SU-DHL-6 (cell line): ENCODE measurements around the gene LCE5A.
"Not testable (repeated sequence)": the region's sequence is repeated elsewhere in the genome, so short reads cannot be mapped to it uniquely, and the experiment has no call there.

ENCODE experiments used
- H2AFZ ChIP-seq: fragments of 200-600 bp; sonication (generic); 2 replicates; pipeline ENCODE4 v1.6.1; 2014; ENCODE audit warnings: low read depth, mild to moderate bottlenecking, moderate library complexity, mixed read lengths, antibody characterized with exemption, low read length; ENCODE audit not compliant: severe bottlenecking
- H3F3A ChIP-seq: fragments of 200-600 bp; shearing (Covaris generic); 2 replicates; pipeline ENCODE4 v1.6.0; 2016; ENCODE audit warnings: antibody characterized with exemption, mild to moderate bottlenecking; ENCODE audit not compliant: insufficient read depth
- H3K27ac ChIP-seq: fragments of 200-600 bp; sonication (generic); 2 replicates; pipeline ENCODE4 v1.5.1; 2016; ENCODE audit warnings: low read depth, mild to moderate bottlenecking, low read length, moderate library complexity, mixed read lengths
- H3K27me3 ChIP-seq: fragments of 200-600 bp; sonication (generic), shearing (Covaris generic); 2 replicates; pipeline ENCODE4 v1.6.0; 2014; ENCODE audit warnings: mild to moderate bottlenecking, low read length
- H3K36me3 ChIP-seq: fragments of 200-600 bp; sonication (generic); 2 replicates; pipeline ENCODE4 v1.6.1; 2014; ENCODE audit warnings: mild to moderate bottlenecking, low read length, mixed read lengths
- H3K4me2 ChIP-seq: fragments of 300-600, 200-600 bp; shearing (Covaris generic), sonication (generic); 2 replicates; pipeline ENCODE4 v1.6.0; 2014; ENCODE audit warnings: low read length, low read depth, mild to moderate bottlenecking; ENCODE audit not compliant: poor library complexity, severe bottlenecking
- H3K4me3 ChIP-seq: fragments of 200-600 bp; sonication (generic); 2 replicates; pipeline ENCODE4 v1.5.1; 2014; ENCODE audit warnings: antibody characterized with exemption, low read length, mild to moderate bottlenecking, mixed read lengths; ENCODE audit not compliant: insufficient read depth, poor library complexity, severe bottlenecking
- H3K79me2 ChIP-seq: fragments of 200-600 bp; sonication (generic); 2 replicates; pipeline ENCODE4 v1.6.1; 2014; ENCODE audit warnings: mild to moderate bottlenecking, low read length, moderate library complexity; ENCODE audit not compliant: insufficient read depth
- H3K9ac ChIP-seq: fragments of 200-600 bp; sonication (generic); 2 replicates; pipeline ENCODE4 v1.7.0; 2014; ENCODE audit warnings: mild to moderate bottlenecking, low read length
- H3K9me2 ChIP-seq: fragments of 200-600 bp; sonication (generic); replicated peaks from 2 replicates; pipeline ENCODE4 v1.6.1; 2014; ENCODE audit warnings: low read length; ENCODE audit not compliant: insufficient read depth
- H3K9me3 ChIP-seq: fragments of 200-600 bp; sonication (generic); 2 replicates; pipeline ENCODE4 v1.6.1; 2014; ENCODE audit warnings: low read length, mixed read lengths; ENCODE audit not compliant: insufficient read depth
- H4K20me1 ChIP-seq: fragments of 200-600 bp; sonication (generic); 2 replicates; pipeline ENCODE4 v1.6.1; 2014; ENCODE audit warnings: low read depth, mild to moderate bottlenecking, antibody characterized with exemption, low read length, moderate library complexity, mixed read lengths
- EZH2phosphoT487 ChIP-seq: fragments of 200-600 bp; sonication (generic), shearing (Covaris generic); conservative IDR thresholded peaks from 2 replicates; pipeline ENCODE4 v1.6.1; 2018; ENCODE audit warnings: mild to moderate bottlenecking, antibody characterized with exemption, low read length, moderate library complexity, mixed read lengths
- TF ChIP-seq, protein P1 (sequence below): fragments of 200-600 bp; sonication (generic); IDR thresholded peaks from one replicate; pipeline ENCODE4 v1.5.1; 2017; ENCODE audit warnings: antibody characterized with exemption, mild to moderate bottlenecking, low read length, moderate library complexity; ENCODE audit not compliant: insufficient read depth, poor library complexity, severe bottlenecking

LCE5A gene

DNA sequence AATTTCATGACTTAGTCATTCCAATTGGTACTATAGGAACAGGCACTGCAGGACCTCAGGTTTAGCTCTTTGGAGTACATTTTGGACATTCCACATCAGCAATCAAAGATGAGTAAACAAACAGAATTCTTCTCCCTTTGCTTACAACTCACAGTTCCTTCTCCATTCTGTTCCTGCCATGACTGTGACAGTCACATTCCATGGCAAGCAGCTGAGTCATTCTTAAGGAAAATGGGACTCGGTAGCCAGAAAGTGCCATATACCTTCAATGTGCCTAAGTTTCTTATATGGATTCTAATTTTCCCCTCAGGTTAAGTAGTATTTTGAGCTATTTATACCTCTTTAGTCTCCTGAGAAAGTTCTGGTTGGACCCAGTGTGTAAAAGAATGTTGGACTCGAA, 29.3 kb downstream of the LCE5A start:
- Histone ChIP-seq H2AFZ (no peak overlapping the region), H3K4me3 (no peak overlapping the region), H3K36me3 (no peaks in the 10 kb centered on the region), H3K9ac (no peak overlapping the region), H3K27ac (no peak overlapping the region), H3K79me2 (no peaks in the 10 kb centered on the region), H3F3A (no peaks in the 10 kb centered on the region), H3K9me2 (no peaks in the 10 kb centered on the region), H3K9me3 (no peaks in the 10 kb centered on the region), H3K4me2 (no peak overlapping the region), H3K27me3 (no peaks in the 10 kb centered on the region), H4K20me1 (no peaks in the 10 kb centered on the region)
- TF ChIP-seq EZH2phosphoT487: no peak
- TF ChIP-seq, protein P1, sequence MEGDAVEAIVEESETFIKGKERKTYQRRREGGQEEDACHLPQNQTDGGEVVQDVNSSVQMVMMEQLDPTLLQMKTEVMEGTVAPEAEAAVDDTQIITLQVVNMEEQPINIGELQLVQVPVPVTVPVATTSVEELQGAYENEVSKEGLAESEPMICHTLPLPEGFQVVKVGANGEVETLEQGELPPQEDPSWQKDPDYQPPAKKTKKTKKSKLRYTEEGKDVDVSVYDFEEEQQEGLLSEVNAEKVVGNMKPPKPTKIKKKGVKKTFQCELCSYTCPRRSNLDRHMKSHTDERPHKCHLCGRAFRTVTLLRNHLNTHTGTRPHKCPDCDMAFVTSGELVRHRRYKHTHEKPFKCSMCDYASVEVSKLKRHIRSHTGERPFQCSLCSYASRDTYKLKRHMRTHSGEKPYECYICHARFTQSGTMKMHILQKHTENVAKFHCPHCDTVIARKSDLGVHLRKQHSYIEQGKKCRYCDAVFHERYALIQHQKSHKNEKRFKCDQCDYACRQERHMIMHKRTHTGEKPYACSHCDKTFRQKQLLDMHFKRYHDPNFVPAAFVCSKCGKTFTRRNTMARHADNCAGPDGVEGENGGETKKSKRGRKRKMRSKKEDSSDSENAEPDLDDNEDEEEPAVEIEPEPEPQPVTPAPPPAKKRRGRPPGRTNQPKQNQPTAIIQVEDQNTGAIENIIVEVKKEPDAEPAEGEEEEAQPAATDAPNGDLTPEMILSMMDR: no peak

DNA sequence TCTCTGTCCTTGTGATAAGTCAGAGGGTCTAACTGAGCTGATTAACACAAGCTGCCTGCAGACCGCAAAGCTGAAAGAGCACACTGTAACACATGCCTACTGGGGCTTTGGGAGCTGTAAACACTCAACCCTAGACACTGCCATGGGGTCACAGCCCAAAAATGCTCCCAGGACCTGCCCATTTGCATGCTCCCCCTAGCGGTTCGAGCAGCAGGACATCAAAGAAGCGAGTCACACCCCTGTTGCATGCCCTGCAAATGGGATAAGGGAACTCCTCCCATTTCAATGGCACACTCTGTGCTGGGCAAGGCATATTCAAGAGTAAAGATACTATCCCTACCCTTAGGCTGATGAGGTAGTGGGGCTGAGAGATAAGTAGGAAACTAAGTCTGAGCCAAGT, 33.2 kb downstream of the LCE5A start:
- Histone ChIP-seq H3K9me3 (no peaks in the 10 kb centered on the region), H3K9ac (no peak overlapping the region), H3F3A (no peaks in the 10 kb centered on the region), H3K4me2 (no peak overlapping the region), H4K20me1 (no peaks in the 10 kb centered on the region), H3K79me2 (no peaks in the 10 kb centered on the region), H3K36me3 (no peaks in the 10 kb centered on the region), H3K4me3 (no peak overlapping the region), H3K27me3 (no peaks in the 10 kb centered on the region), H2AFZ (no peak overlapping the region), H3K27ac (no peak overlapping the region), H3K9me2 (no peaks in the 10 kb centered on the region)
- TF ChIP-seq EZH2phosphoT487: no peak
- TF ChIP-seq, protein P1: peak; percentile 26

DNA sequence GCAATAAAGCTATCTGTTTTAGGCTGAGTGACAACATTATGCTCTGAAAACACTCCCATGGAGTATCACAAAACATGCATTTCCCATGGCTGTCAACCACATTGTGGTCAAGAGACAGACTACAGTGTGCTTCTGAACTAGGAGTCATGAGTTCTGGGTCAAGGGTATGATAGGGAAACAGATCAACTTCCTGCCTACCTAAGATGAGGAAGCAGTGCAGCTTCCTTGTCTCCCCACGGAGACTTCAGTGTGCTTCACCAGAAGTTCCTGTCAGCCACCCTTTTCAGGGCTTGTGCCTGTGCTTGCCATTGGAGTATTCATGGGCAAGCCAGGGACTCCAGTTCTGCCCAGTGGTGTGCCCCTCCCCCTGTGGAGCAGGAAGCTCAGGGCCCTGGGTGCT, 36.1 kb downstream of the LCE5A start:
- no peaks in the 10 kb centered on the region for H3K36me3 ChIP-seq
- no peak overlapping the region for H3K4me2 ChIP-seq
- no peak overlapping the region for H3K9ac ChIP-seq
- H3K9me2 ChIP-seq: no peaks in the 10 kb centered on the region
- H3K4me3 ChIP-seq: no peak overlapping the region
- no peaks in the 10 kb centered on the region for H3K27me3 ChIP-seq
- H2AFZ ChIP-seq: no peak overlapping the region
- no peaks in the 10 kb centered on the region for H3F3A ChIP-seq
- no peaks in the 10 kb centered on the region for H3K9me3 ChIP-seq
- H3K27ac ChIP-seq: no peak overlapping the region
- no peaks in the 10 kb centered on the region for H4K20me1 ChIP-seq
- no peak for TF ChIP-seq EZH2phosphoT487
- TF ChIP-seq, protein P1: no peak
- H3K79me2 ChIP-seq: no peaks in the 10 kb centered on the region

DNA sequence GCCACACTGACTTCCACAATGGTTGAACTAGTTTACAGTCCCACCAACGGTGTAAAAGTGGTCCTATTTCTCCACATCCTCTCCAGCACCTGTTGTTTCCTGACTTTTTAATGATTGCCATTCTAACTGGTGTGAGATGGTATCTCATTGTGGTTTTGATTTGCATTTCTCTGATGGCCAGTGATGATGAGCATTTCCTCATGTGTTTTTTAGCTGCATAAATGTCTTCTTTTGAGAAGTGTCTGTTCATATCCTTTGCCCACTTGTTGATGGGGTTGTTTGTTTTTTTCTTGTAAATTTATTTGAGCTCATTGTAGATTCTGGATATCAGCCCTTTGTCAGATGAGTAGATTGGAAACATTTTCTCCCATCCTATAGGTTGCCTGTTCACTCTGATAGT, 37.8 kb downstream of the LCE5A start:
- not testable (repeated sequence) for H2AFZ ChIP-seq

More for the DNA sequence above, 37.8 kb downstream of the LCE5A start:
- not testable (repeated sequence) for H3K27ac ChIP-seq, H3K4me3 ChIP-seq, H3K4me2 ChIP-seq, H4K20me1 ChIP-seq, H3K9ac ChIP-seq, H3K36me3 ChIP-seq, H3F3A ChIP-seq, H3K9me2 ChIP-seq, H3K9me3 ChIP-seq, H3K27me3 ChIP-seq, H3K79me2 ChIP-seq
